GM12878 (cell line): ENCODE data around the gene GAPT. TPM values are rescaled to one million over a fixed set of nuclear protein-coding genes. Genes with fewer than 3 reads are reported as not detected.

Experiments
- ATAC-seq: fragments of 200-7000 bp; cut with Tn5 transposase; 3 replicates; pipeline ENCODE4 v1.9.1; 2020; ENCODE audit warnings: mild to moderate bottlenecking, moderate library complexity
- BruUV-seq: library from RNA; stranded (reverse); fragments of 400-500 nt; replicated peaks from 2 replicates; lab custom pipeline; 2021; lab: Mats Ljungman, UMichigan
- CTCF ChIA-PET: fragments of 300-600 bp; sonication (Branson Sonifier 250); formaldehyde crosslinking; extraction: SDS; loops from one replicate; lab custom pipeline; 2021; ENCODE audit warnings: inconsistent platforms; lab: Yijun Ruan, JAX
- POLR2A ChIA-PET: fragments of 350-600 bp; formaldehyde crosslinking; extraction: SDS; loops from one replicate; lab custom pipeline; 2021; ENCODE audit warnings: inconsistent platforms; lab: Charles Lee
- RAD21 ChIA-PET: fragments of 300-600 bp; sonication (Branson Sonifier 250); formaldehyde crosslinking; loops from one replicate; lab custom pipeline; 2023; ENCODE audit warnings: antibody characterized with exemption; ENCODE audit not compliant: unreplicated experiment; lab: Charles Lee
- SMC1A ChIA-PET: fragments of 300-600 bp; sonication (Branson Sonifier 250); formaldehyde crosslinking; loops from one replicate; lab custom pipeline; 2023; ENCODE audit not compliant: unreplicated experiment, uncharacterized antibody; lab: Charles Lee
- DNase-seq: peaks from one replicate; pipeline ENCODE4 v3.0.0-alpha.2; 2011; ENCODE audit warnings: low read depth, low spot score
- FAIRE-seq: peaks from 3 replicates; lab custom pipeline; 2011; peaks lifted over from hg19 to GRCh38; lab: Jason Lieb, UNC
- H2AFZ ChIP-seq: 2 replicates; pipeline ENCODE4 v1.6.0; 2011; ENCODE audit warnings: low read depth, low read length, control low read depth; ENCODE audit not compliant: control insufficient read depth
- H3K27ac ChIP-seq: 2 replicates; pipeline ENCODE4 v1.5.1; 2011; ENCODE audit warnings: control low read depth; ENCODE audit not compliant: control insufficient read depth, insufficient read depth
- H3K27me3 ChIP-seq, 2 experiments: replicated peaks in 1 of 2; 2 replicates each; pipeline versions ENCODE4 v1.6.0 to v1.6.1; 2011; ENCODE audit warnings: low read length in 1 of 2; ENCODE audit not compliant: control insufficient read depth in 2 of 2, insufficient read depth in 2 of 2
- H3K36me3 ChIP-seq, 2 experiments: 2 replicates each; pipeline ENCODE4 v1.5.1; 2011; ENCODE audit warnings: low read length in 1 of 2; ENCODE audit not compliant: control insufficient read depth in 2 of 2, insufficient read depth in 2 of 2
- H3K4me1 ChIP-seq: 2 replicates; pipeline ENCODE4 v1.6.1; 2011; ENCODE audit warnings: mild to moderate bottlenecking, low read length, moderate library complexity, mixed read lengths; ENCODE audit not compliant: control insufficient read depth, insufficient read depth
- H3K4me2 ChIP-seq: 2 replicates; pipeline ENCODE4 v1.6.0; 2011; ENCODE audit warnings: control low read depth; ENCODE audit not compliant: control insufficient read depth, insufficient read depth
- H3K4me3 ChIP-seq: fragments of 200-600 bp; sonication (generic); 2 replicates; pipeline ENCODE4 v1.5.1; 2016
- H3K79me2 ChIP-seq: 2 replicates; pipeline ENCODE4 v1.6.0; 2011; ENCODE audit warnings: low read length; ENCODE audit not compliant: control insufficient read depth, insufficient read depth
- H3K9ac ChIP-seq: 2 replicates; pipeline ENCODE4 v1.8.0; 2011; ENCODE audit warnings: low read length, control low read depth, mixed read lengths; ENCODE audit not compliant: control insufficient read depth, insufficient read depth
- H3K9me3 ChIP-seq: replicated peaks from 3 replicates; pipeline ENCODE4 v1.5.1; 2011; ENCODE audit warnings: mild to moderate bottlenecking, low read length; ENCODE audit not compliant: control insufficient read depth, insufficient read depth
- H4K20me1 ChIP-seq: 2 replicates; pipeline ENCODE4 v1.6.0; 2011; ENCODE audit not compliant: control insufficient read depth, insufficient read depth
- FOXK2 ChIP-seq: fragments of 450-650 bp; IDR thresholded peaks from 2 replicates; pipeline ENCODE4 v1.6.1; 2017; ENCODE audit warnings: mild to moderate bottlenecking, moderate library complexity
- GABPA ChIP-seq: IDR thresholded peaks from 2 replicates; pipeline ENCODE4 v1.6.1; 2014; ENCODE audit warnings: antibody characterized with exemption, low read depth, mild to moderate bottlenecking, inconsistent platforms
- JUND ChIP-seq: IDR thresholded peaks from 2 replicates; pipeline ENCODE4 v1.6.1; 2012; ENCODE audit warnings: low read depth, mild to moderate bottlenecking, low read length, improper control_type of control experiment, moderate library complexity
- POU2F2 ChIP-seq: IDR thresholded peaks from 3 replicates; pipeline ENCODE4 v1.6.1; 2011; ENCODE audit warnings: low read depth, mild to moderate bottlenecking, low read length, borderline replicate concordance
- SRF ChIP-seq, 2 experiments: IDR thresholded peaks; 2 replicates each; pipeline ENCODE4 v1.6.1; 2011; ENCODE audit warnings: low read depth in 2 of 2, low read length in 2 of 2, mild to moderate bottlenecking in 1 of 2, moderate library complexity in 1 of 2
- WGBS: methylation state at CpG from one replicate; pipeline ENCODE4 v1.1.6; 2016; ENCODE audit warnings: low lambda C conversion rate; ENCODE audit not compliant: insufficient replicate concordance, insufficient coverage; ENCODE audit errors: missing lambda C conversion rate; 5-methylcytosine and 5-hydroxymethylcytosine counted together
- in situ Hi-C: fragments of 300-500 bp; cut with MboI; formaldehyde crosslinking; loops from 9 replicates; pipeline ENCODE4 v1.14.3; 2018; ENCODE audit warnings: mixed read lengths
- intact Hi-C: fragments of 100-400 bp; cut with micrococcal nuclease; formaldehyde crosslinking; loops from one replicate; pipeline ENCODE4 v1.14.2; 2022; ENCODE audit not compliant: unreplicated experiment
- polyA plus RNA-seq, 11 experiments: library from polyadenylated mRNA; depleted of rRNA in 4 of 11; unstranded in 6 of 11; stranded (reverse) in 5 of 11; fragments of >200 nt; fragmentation: Nextera tagmentation in 4 of 11; fragmentation: Illumina TruSeq in 1 of 11; extraction: Ambion mirVana in 4 of 11; extraction: Trizol in 1 of 11; gene quantifications; 1 replicate in 1 of 11; 2 replicates in 10 of 11; pipeline versions ENCODE4 v1.2.1 to v1.2.3, GENCODE V29; 2011 to 2016; ENCODE audit warnings: inconsistent platforms in 2 of 11, missing spikeins in 2 of 11, low read depth in 1 of 11
- total RNA-seq, 4 experiments: library from RNA; depleted of rRNA in 3 of 4; stranded (reverse); fragments of >200 nt in 3 of 4; fragmentation: Illumina TruSeq in 1 of 4; extraction: Trizol in 1 of 4; gene quantifications; 2 replicates each; pipeline versions ENCODE4 v1.2.1 to v1.2.3, GENCODE V29; 2013 to 2021
- TF ChIP-seq, protein P1 (sequence below): fragments of 150-350 bp; IDR thresholded peaks from 2 replicates; pipeline ENCODE4 v1.6.1; 2014; ENCODE audit warnings: mild to moderate bottlenecking, low read depth, low read length

The GAPT gene
- total and polyA plus RNA-seq, 10 of the 15 experiments (the other 5 are each of a cell fraction or from before 2014, with no cell fraction given), result 0.15 to 0.96 (median 0.57) TPM; not detected in 2

DNA sequence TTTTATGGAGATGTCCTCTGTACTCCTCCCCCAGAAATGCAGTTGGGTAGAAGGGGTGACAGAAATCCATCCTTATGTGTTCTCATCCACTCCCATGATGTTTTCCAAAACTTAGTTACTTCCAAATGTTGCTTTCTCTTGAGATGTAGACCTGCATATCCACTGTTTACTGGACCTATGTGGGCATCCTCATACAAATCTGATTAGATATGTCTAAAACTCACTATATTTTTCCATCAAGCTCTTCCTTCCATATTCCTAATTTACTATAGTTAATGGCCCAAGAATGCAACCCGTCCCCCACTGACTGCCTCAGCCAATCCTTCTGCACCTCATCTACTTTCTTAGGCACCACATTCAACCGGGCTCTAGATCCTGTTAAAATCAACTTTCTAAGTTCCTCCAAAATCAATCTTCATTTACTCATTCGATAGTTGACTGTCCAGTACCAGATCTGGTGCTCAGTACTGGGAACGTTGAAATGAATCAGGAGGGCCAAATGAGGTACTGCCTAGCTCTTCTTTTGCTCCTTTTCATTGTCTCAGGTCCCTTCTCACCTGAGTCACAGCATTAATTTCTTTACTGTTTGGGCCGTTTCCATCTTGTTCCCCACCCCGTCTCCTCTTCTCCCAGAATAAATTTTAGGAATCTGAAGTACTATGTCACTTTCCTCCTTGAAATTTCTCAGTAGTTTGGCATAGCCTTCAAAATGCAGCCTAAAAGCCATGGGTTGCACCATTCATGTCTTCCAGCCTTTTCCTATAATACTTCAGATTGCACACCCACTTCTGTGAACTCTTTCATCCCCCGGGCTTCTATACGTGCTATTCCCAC is 39.3 kb upstream of the GAPT start:
- FAIRE-seq (no peak), ATAC-seq (no peak), DNase-seq (no peak)
- SMC1A ChIA-PET, result no interaction called here
- no peak overlapping the region for H3K4me3 ChIP-seq
- RAD21 ChIA-PET, result interaction anchor here (0.9 kb wide), 1 partner anchor 398 kb away, joined by 3 read pairs; no protein-coding TSS in a partner anchor
- H3K27ac ChIP-seq, result no peak overlapping the region
- intact Hi-C loops, result no loop called here
- CTCF ChIA-PET, result interaction anchor here (0.6 to 1.6 kb wide), 2 partner anchors 673 to 1052 kb away, joined by 3 to 4 read pairs; no protein-coding TSS in a partner anchor
- TF ChIP-seq SRF (IDR thresholded peaks at IDR 0.05; ENCODE audit: low read depth in 2 of 2, low read length in 2 of 2), result no peak
- H3K36me3 ChIP-seq, result no peaks in the 10 kb centered on the region
- in situ Hi-C loops, result loop anchor here (25.0 kb wide), 2 partner anchors 790 to 1540 kb away; partner anchors contain the start of gene SETD9
- no peak overlapping the region for H2AFZ ChIP-seq
- H3K4me1 ChIP-seq, result no peaks in the 10 kb centered on the region
- H3K9ac ChIP-seq, result no peak overlapping the region
- no peak overlapping the region for H3K4me2 ChIP-seq
- 56% methylated on average over 8 of the region's 8 CpGs for WGBS
- H3K27me3 ChIP-seq, result no peaks in the 10 kb centered on the region
- H3K79me2 ChIP-seq, result no peaks in the 10 kb centered on the region
- no peaks in the 10 kb centered on the region for H3K9me3 ChIP-seq
- no peaks in the 10 kb centered on the region for H4K20me1 ChIP-seq
- POLR2A ChIA-PET, result no interaction called here
- BruUV-seq, result no TSS peak

DNA sequence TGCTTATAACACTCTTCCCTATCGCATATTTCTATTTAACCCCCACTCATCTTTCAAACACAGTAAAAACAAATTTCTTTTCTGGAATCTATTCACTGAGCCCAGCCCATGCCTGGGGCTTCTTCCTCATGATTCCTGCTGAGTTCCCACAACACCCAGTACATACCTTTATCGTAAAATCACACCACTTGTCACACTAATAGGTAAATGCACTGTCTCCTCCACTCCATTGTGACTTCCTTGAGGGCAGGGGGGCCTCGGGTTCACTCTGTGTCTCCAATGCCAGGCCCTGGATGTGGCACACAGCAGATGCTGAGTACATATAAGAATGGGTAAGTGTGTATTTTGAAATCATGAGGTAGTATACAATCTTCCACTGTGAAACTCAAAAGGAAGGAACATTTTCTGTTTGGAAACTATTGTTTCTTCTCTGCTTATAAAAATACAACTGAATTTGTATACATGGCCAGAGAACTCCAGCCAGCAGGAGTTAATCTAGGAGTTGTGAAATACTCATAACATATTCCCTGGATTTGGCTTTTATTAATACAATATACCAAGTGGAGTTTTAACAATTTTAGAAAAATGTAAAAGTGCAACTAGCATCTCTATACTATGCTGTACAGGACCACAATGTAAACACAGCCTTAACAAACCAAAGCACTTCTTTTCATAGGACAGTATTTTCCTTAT is 38.5 kb upstream of the GAPT start:
- no peaks in the 10 kb centered on the region for H3K4me1 ChIP-seq
- H3K4me3 ChIP-seq, result no peak overlapping the region
- no peak overlapping the region for H3K27ac ChIP-seq
- ChIA-PET RAD21 (no interaction called here), CTCF (no interaction called here), SMC1A (no interaction called here), POLR2A (no interaction called here)
- no peak overlapping the region for H2AFZ ChIP-seq
- no peaks in the 10 kb centered on the region for H3K9me3 ChIP-seq
- no peak for FAIRE-seq
- 44% methylated on average over 3 of the region's 3 CpGs for WGBS
- intact Hi-C loops, result no loop called here
- in situ Hi-C loops, result loop anchor here (25.0 kb wide), 2 partner anchors 790 to 1540 kb away; partner anchors contain the start of gene SETD9
- no peaks in the 10 kb centered on the region for H4K20me1 ChIP-seq
- no peak overlapping the region for H3K9ac ChIP-seq
- no TSS peak for BruUV-seq
- TF ChIP-seq, protein P1, sequence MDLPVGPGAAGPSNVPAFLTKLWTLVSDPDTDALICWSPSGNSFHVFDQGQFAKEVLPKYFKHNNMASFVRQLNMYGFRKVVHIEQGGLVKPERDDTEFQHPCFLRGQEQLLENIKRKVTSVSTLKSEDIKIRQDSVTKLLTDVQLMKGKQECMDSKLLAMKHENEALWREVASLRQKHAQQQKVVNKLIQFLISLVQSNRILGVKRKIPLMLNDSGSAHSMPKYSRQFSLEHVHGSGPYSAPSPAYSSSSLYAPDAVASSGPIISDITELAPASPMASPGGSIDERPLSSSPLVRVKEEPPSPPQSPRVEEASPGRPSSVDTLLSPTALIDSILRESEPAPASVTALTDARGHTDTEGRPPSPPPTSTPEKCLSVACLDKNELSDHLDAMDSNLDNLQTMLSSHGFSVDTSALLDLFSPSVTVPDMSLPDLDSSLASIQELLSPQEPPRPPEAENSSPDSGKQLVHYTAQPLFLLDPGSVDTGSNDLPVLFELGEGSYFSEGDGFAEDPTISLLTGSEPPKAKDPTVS, result no peak
- no peak for TF ChIP-seq GABPA
- TF ChIP-seq JUND, result no peak
- no peak for TF ChIP-seq POU2F2
- TF ChIP-seq FOXK2, result no peak
- no peak for DNase-seq
- no peaks in the 10 kb centered on the region for H3K79me2 ChIP-seq
- H3K36me3 ChIP-seq, result no peaks in the 10 kb centered on the region
- no peaks in the 10 kb centered on the region for H3K27me3 ChIP-seq
- ATAC-seq, result no peak
- no peak overlapping the region for H3K4me2 ChIP-seq
